ENCODE results near the gene SGMS2.

DNA sequence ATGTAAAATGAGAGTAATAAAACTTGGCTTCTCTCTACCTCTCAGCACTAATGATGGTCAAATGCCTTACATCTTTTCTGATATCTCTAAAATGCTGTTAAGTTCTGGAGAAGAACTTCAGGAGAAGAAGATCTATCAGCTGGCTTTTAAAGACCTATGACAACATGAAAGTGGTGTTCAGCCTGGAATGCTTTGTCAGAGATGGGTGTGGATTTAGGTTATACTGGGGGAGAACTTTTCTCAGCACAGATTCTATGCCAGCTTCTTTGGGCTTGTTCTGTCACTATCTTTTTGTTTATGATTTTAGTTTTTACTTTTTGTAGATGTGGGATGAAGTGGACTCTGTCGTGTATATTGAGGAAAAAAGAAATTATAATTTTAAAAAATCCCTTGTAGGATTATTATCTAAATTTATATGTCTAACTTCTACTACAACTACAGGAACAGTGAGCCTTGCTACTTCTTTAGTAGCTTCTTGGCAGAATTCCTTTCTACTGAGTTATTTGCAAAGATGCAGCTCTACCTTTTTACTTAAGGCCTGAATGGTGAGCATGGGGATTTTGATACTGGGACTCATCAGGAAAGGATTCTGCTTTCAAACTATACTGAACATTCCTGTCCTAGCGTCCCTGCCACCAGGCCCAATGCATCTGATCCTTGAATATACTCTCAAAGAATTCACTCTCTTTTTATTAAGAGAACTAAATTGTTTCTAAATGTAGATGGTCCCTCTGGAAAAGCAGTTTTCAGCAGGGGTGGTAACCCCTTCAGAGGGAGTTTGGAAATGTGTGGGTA lies 126.2 kb downstream of the SGMS2 start:
- no peak for TF ChIP-seq CTCF (IDR thresholded peaks at IDR 0.05)
- TF ChIP-seq EZH2phosphoT487 (IDR thresholded peaks at IDR 0.05): no peak
- TF ChIP-seq EZH2 (IDR thresholded peaks at IDR 0.05): no peak

Measured in neural progenitor cell (in vitro differentiated cells).